ENCODE results near the gene ITLN2. TPM values are rescaled to one million over a fixed set of nuclear protein-coding genes. Genes with fewer than 3 reads are reported as not detected.
A peak's percentile ranks its signal among the peaks of the same experiment; 100 is the strongest.
"Not testable (repeated sequence)": the region's sequence is repeated elsewhere in the genome, so short reads cannot be mapped to it uniquely, and the experiment has no call there.

Gene ITLN2
- total RNA-seq, 3 donors from 2014 or later = not detected

- TF ChIP-seq CTCF (IDR thresholded peaks at IDR 0.05) = no peak
- intact Hi-C loops (cut with DNase I, micrococcal nuclease) = loop anchor here in 1 of 2 donors (5.0 kb wide), 1 partner anchor 120 kb away; no protein-coding TSS in a partner anchor
- H3K36me3 ChIP-seq (ENCODE audit: low read depth) = no peaks in the 10 kb centered on the region
- no peak overlapping the region for H3K4me3 ChIP-seq
- H3K4me1 ChIP-seq (ENCODE audit: low read depth) = no peaks in the 10 kb centered on the region
- H3K9me3 ChIP-seq = no peaks in the 10 kb centered on the region
- no peak for DNase-seq
- no peak for ATAC-seq
Observed at GRCh38 chr1:160952129-160952510, 2.5 kb downstream of the ITLN2 start.

DNA sequence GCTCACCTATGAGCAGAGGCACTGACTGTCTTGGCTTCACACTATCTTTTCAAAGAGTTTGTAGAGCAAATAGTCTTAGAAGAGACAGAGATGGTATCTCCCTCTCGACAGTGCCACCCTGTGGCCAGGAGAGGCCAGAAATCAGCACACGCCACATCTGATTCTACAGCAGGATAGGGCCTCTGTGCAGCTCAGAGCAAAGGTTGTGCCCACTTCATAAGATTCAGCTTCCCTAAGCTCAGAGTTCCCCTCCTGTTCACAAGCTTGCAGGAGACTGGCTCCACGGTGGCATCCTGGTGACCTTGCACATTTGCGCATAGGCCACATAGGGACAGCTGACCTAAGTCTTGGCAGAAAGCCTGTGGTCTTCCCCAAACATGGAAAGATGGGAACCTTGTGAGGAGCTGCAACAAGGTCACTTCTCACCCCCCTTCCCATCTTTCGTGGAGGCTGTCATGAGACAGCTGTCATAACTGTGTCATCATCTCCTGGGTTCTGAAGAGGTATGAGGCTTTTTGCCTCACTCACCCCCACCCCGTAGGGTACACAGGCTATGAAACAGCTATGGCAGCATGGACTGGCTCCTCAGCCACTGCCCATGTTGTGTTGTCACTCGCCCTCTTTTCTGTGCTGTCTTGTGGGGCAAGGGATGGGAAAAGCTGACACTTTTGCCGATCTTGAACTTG, 3.0 kb downstream of the ITLN2 start:
- ATAC-seq (peak; percentile 91), DNase-seq (peak in 2 of 3 donors; percentile 81 to 92)
- intact Hi-C loops (cut with DNase I, micrococcal nuclease) = loop anchor here in 1 of 2 donors (5.0 kb wide), 1 partner anchor 119 kb away; no protein-coding TSS in a partner anchor
- Histone ChIP-seq H3K36me3 (ENCODE audit: low read depth) (no peaks in the 10 kb centered on the region), H3K4me3 (no peak overlapping the region), H3K9me3 (no peaks in the 10 kb centered on the region), H3K4me1 (ENCODE audit: low read depth) (no peaks in the 10 kb centered on the region)
- TF ChIP-seq CTCF (IDR thresholded peaks at IDR 0.05) = peak; percentile 42

- ATAC-seq (no peak), DNase-seq (no peak)
- intact Hi-C loops (cut with DNase I, micrococcal nuclease) = loop anchor here in 1 of 2 donors (5.0 kb wide), 1 partner anchor 118 kb away; no protein-coding TSS in a partner anchor
- no peaks in the 10 kb centered on the region for H3K4me1 ChIP-seq (ENCODE audit: low read depth)
- H3K36me3 ChIP-seq (ENCODE audit: low read depth) = no peaks in the 10 kb centered on the region
- no peaks in the 10 kb centered on the region for H3K9me3 ChIP-seq
- H3K4me3 ChIP-seq = no peak overlapping the region
- TF ChIP-seq CTCF (IDR thresholded peaks at IDR 0.05) = no peak
Observed at GRCh38 chr1:160950657-160951056, 4.0 kb downstream of the ITLN2 start.

DNA sequence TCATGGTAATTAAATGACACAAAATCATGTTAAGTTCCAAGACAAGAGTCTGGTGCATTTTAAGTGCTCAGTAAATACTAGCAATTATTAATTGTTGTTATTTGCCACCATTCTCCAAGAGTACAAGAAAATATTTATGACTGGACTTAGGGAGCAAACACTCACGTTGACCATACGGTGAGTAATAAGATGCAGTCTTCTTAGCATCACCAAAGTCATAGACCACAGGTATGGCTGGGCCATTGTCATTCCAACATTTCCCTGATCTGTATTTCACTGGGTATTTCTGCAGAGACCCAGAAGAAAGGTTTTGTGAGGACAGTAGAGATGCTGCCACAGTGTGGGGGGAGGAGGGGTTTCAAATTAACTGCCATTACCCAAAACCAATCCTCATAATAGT, 4.7 kb downstream of the ITLN2 start:
- TF ChIP-seq CTCF (IDR thresholded peaks at IDR 0.05) = no peak
- no peaks in the 10 kb centered on the region for H3K9me3 ChIP-seq
- no peaks in the 10 kb centered on the region for H3K4me1 ChIP-seq (ENCODE audit: low read depth)
- no peak overlapping the region for H3K4me3 ChIP-seq
- H3K36me3 ChIP-seq (ENCODE audit: low read depth) = no peaks in the 10 kb centered on the region
- ATAC-seq = no peak
- no peak for DNase-seq
- intact Hi-C loops (cut with DNase I, micrococcal nuclease) = loop anchor here in 1 of 2 donors (5.0 kb wide), 1 partner anchor 118 kb away; no protein-coding TSS in a partner anchor

DNA sequence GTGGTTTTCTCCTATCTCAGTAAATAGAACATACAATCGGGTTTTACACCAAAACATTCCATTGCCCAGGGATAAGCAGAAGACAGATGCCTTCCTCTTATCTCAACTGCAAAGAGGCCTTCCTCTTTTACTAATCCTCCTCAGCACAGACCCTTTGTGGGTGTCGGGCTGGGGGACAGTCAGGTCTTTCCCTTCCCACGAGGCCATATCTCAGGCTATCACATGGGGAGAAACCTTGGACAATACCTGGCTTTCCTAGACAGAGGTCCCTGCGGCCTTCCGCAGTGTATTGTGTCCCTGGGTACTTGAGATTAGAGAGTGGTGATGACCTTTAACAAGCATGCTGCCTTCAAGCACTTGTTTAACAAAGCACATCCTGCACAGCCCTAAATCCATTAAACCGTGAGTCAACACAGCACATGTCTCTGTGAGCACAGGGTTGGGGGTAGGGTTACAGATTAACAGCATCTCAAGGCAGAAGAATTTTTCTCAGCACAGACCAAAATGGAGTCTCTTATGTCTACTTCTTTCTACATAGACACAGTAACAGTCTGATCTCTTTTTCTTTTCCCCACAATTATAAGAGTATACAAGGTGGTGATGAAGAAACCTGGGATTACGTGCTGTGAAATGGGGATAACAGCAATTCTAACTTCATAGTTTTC, 5.3 kb downstream of the ITLN2 start:
- H3K4me1 ChIP-seq (ENCODE audit: low read depth); intact Hi-C loops (cut with DNase I, micrococcal nuclease); ATAC-seq; H3K4me3 ChIP-seq; DNase-seq; H3K36me3 ChIP-seq (ENCODE audit: low read depth); H3K9me3 ChIP-seq: not testable (repeated sequence)

GRCh38 chr1:160947174-160947759, 7.3 kb downstream of the ITLN2 start:
- intact Hi-C loops (cut with DNase I, micrococcal nuclease); H3K4me1 ChIP-seq (ENCODE audit: low read depth); H3K4me3 ChIP-seq; DNase-seq; H3K36me3 ChIP-seq (ENCODE audit: low read depth); H3K9me3 ChIP-seq; ATAC-seq: not testable (repeated sequence)

DNA sequence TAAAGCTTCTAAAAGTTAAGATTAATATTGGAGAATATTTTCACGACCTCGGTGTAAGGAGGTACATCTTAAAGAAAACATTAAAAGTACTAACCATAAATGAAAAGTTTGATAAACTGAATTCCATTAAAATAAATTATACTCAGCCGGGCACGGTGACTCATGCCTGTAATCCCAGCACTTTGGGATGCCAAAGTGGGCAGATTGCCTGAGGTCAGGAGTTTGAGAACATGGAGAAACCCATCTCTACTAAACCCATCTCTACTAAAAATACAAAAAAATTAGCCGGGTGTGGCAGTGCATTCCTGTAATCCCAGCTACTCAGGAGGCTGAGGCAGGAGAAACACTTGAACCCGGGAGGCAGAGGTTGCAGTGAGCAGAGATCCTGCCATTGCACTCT, 8.7 kb downstream of the ITLN2 start:
- H3K4me1 ChIP-seq (ENCODE audit: low read depth); H3K9me3 ChIP-seq; DNase-seq; intact Hi-C loops (cut with DNase I, micrococcal nuclease); H3K4me3 ChIP-seq; H3K36me3 ChIP-seq (ENCODE audit: low read depth); ATAC-seq: not testable (repeated sequence)

All from mucosa of descending colon (tissue), 3 donors.